ENCODE measurements around the gene P2RY1.

P2RY1 gene

GRCh38 chr3:152834776-152835600, at the start of gene P2RY1:
Gene P2RY1, plus strand, starts transcription at chr3:152835131. Its CDS starts 652 bp downstream, at chr3:152835783.
- Histone ChIP-seq H3K36me3 (ENCODE audit: control insufficient read depth, insufficient read depth, low read length) (0 out of 2 replicates have a peak, but pooled peaks cover 7% of the 10 kb centered on the region), H3K9ac (ENCODE audit: low read length) (peak within 1 kb of the TSS; percentile 92), H3K27ac (ENCODE audit: low read depth, low read length) (peak within 1 kb of the TSS; percentile 66), H3K9me3 (ENCODE audit: control insufficient read depth, insufficient read depth, low read depth, low read length) (no peaks in the 10 kb centered on the region), H3K27me3 (ENCODE audit: control insufficient read depth, insufficient read depth, low read length) (peaks cover 16% of the 10 kb centered on the region), H3K4me1 (ENCODE audit: control insufficient read depth, insufficient read depth, low read length) (peaks cover 14% of the 10 kb centered on the region; the same call in 1 of the 2 replicates), H3K4me3 (ENCODE audit: low read depth, low read length) (peak within 1 kb of the TSS; percentile 97)

- H3K9me3 ChIP-seq (ENCODE audit: control insufficient read depth, insufficient read depth, low read depth, low read length), result peaks cover 32% of the 10 kb centered on the region
- H3K4me1 ChIP-seq (ENCODE audit: control insufficient read depth, insufficient read depth, low read length), result no peaks in the 10 kb centered on the region
- H3K27ac ChIP-seq (ENCODE audit: low read depth, low read length), result no peak overlapping the region
- no peaks in the 10 kb centered on the region for H3K27me3 ChIP-seq (ENCODE audit: control insufficient read depth, insufficient read depth, low read length)
- no peak overlapping the region for H3K9ac ChIP-seq (ENCODE audit: low read length)
- H3K4me3 ChIP-seq (ENCODE audit: low read depth, low read length), result no peak overlapping the region
- H3K36me3 ChIP-seq (ENCODE audit: control insufficient read depth, insufficient read depth, low read length), result no peaks in the 10 kb centered on the region
Observed at GRCh38 chr3:152786977-152787681, 47.8 kb upstream of the P2RY1 start.

- Histone ChIP-seq H3K36me3 (ENCODE audit: control insufficient read depth, insufficient read depth, low read length) (no peaks in the 10 kb centered on the region), H3K4me1 (ENCODE audit: control insufficient read depth, insufficient read depth, low read length) (no peaks in the 10 kb centered on the region), H3K27me3 (ENCODE audit: control insufficient read depth, insufficient read depth, low read length) (no peaks in the 10 kb centered on the region), H3K4me3 (ENCODE audit: low read depth, low read length) (no peak overlapping the region), H3K9me3 (ENCODE audit: control insufficient read depth, insufficient read depth, low read depth, low read length) (peaks cover 20% of the 10 kb centered on the region), H3K9ac (ENCODE audit: low read length) (no peak overlapping the region), H3K27ac (ENCODE audit: low read depth, low read length) (no peak overlapping the region)
Observed at GRCh38 chr3:152790651-152791387, 44.1 kb upstream of the P2RY1 start.

GRCh38 chr3:152793969-152794368, 41.0 kb upstream of the P2RY1 start:
- Histone ChIP-seq H3K9me3 (ENCODE audit: control insufficient read depth, insufficient read depth, low read depth, low read length) (0 out of 2 replicates have a peak, but pooled peaks cover 6% of the 10 kb centered on the region), H3K27ac (ENCODE audit: low read depth, low read length) (no peak overlapping the region), H3K36me3 (ENCODE audit: control insufficient read depth, insufficient read depth, low read length) (no peaks in the 10 kb centered on the region), H3K9ac (ENCODE audit: low read length) (no peak overlapping the region), H3K4me3 (ENCODE audit: low read depth, low read length) (no peak overlapping the region), H3K4me1 (ENCODE audit: control insufficient read depth, insufficient read depth, low read length) (no peaks in the 10 kb centered on the region), H3K27me3 (ENCODE audit: control insufficient read depth, insufficient read depth, low read length) (no peaks in the 10 kb centered on the region)

- H3K9ac ChIP-seq (ENCODE audit: low read length), result no peak overlapping the region
- no peaks in the 10 kb centered on the region for H3K36me3 ChIP-seq (ENCODE audit: control insufficient read depth, insufficient read depth, low read length)
- no peak overlapping the region for H3K27ac ChIP-seq (ENCODE audit: low read depth, low read length)
- H3K9me3 ChIP-seq (ENCODE audit: control insufficient read depth, insufficient read depth, low read depth, low read length), result no peaks in the 10 kb centered on the region
- no peaks in the 10 kb centered on the region for H3K4me1 ChIP-seq (ENCODE audit: control insufficient read depth, insufficient read depth, low read length)
- H3K27me3 ChIP-seq (ENCODE audit: control insufficient read depth, insufficient read depth, low read length), result no peaks in the 10 kb centered on the region
- no peak overlapping the region for H3K4me3 ChIP-seq (ENCODE audit: low read depth, low read length)
Observed at GRCh38 chr3:152797751-152798432, 37.0 kb upstream of the P2RY1 start.

- no peaks in the 10 kb centered on the region for H3K9me3 ChIP-seq (ENCODE audit: control insufficient read depth, insufficient read depth, low read depth, low read length)
- no peak overlapping the region for H3K9ac ChIP-seq (ENCODE audit: low read length)
- no peaks in the 10 kb centered on the region for H3K36me3 ChIP-seq (ENCODE audit: control insufficient read depth, insufficient read depth, low read length)
- H3K27me3 ChIP-seq (ENCODE audit: control insufficient read depth, insufficient read depth, low read length), result no peaks in the 10 kb centered on the region
- H3K4me1 ChIP-seq (ENCODE audit: control insufficient read depth, insufficient read depth, low read length), result peaks cover 3% of the 10 kb centered on the region; the same call in 1 of the 2 replicates
- no peak overlapping the region for H3K4me3 ChIP-seq (ENCODE audit: low read depth, low read length)
- H3K27ac ChIP-seq (ENCODE audit: low read depth, low read length), result no peak overlapping the region
Observed at GRCh38 chr3:152811974-152812760, 22.8 kb upstream of the P2RY1 start.

- Histone ChIP-seq H3K4me1 (ENCODE audit: control insufficient read depth, insufficient read depth, low read length) (peaks cover 3% of the 10 kb centered on the region; the same call in 1 of the 2 replicates), H3K27me3 (ENCODE audit: control insufficient read depth, insufficient read depth, low read length) (no peaks in the 10 kb centered on the region), H3K36me3 (ENCODE audit: control insufficient read depth, insufficient read depth, low read length) (no peaks in the 10 kb centered on the region), H3K4me3 (ENCODE audit: low read depth, low read length) (no peak overlapping the region), H3K27ac (ENCODE audit: low read depth, low read length) (no peak overlapping the region), H3K9ac (ENCODE audit: low read length) (no peak overlapping the region), H3K9me3 (ENCODE audit: control insufficient read depth, insufficient read depth, low read depth, low read length) (no peaks in the 10 kb centered on the region)
Observed at GRCh38 chr3:152817400-152817799, 17.5 kb upstream of the P2RY1 start.

- H3K27ac ChIP-seq (ENCODE audit: low read depth, low read length), result no peak overlapping the region
- no peaks in the 10 kb centered on the region for H3K9me3 ChIP-seq (ENCODE audit: control insufficient read depth, insufficient read depth, low read depth, low read length)
- H3K27me3 ChIP-seq (ENCODE audit: control insufficient read depth, insufficient read depth, low read length), result no peaks in the 10 kb centered on the region
- H3K4me1 ChIP-seq (ENCODE audit: control insufficient read depth, insufficient read depth, low read length), result peaks cover 3% of the 10 kb centered on the region; the same call in 1 of the 2 replicates
- no peaks in the 10 kb centered on the region for H3K36me3 ChIP-seq (ENCODE audit: control insufficient read depth, insufficient read depth, low read length)
- no peak overlapping the region for H3K9ac ChIP-seq (ENCODE audit: low read length)
- no peak overlapping the region for H3K4me3 ChIP-seq (ENCODE audit: low read depth, low read length)
Observed at GRCh38 chr3:152818027-152818426, 16.9 kb upstream of the P2RY1 start.

- Histone ChIP-seq H3K9me3 (ENCODE audit: control insufficient read depth, insufficient read depth, low read depth, low read length) (no peaks in the 10 kb centered on the region), H3K27me3 (ENCODE audit: control insufficient read depth, insufficient read depth, low read length) (no peaks in the 10 kb centered on the region), H3K4me1 (ENCODE audit: control insufficient read depth, insufficient read depth, low read length) (peaks cover 6% of the 10 kb centered on the region; the same call in 1 of the 2 replicates), H3K4me3 (ENCODE audit: low read depth, low read length) (no peak overlapping the region), H3K9ac (ENCODE audit: low read length) (no peak overlapping the region), H3K27ac (ENCODE audit: low read depth, low read length) (no peak overlapping the region), H3K36me3 (ENCODE audit: control insufficient read depth, insufficient read depth, low read length) (no peaks in the 10 kb centered on the region)
Observed at GRCh38 chr3:152823173-152823572, 11.8 kb upstream of the P2RY1 start.

GRCh38 chr3:152823781-152824180, 11.2 kb upstream of the P2RY1 start:
- no peak overlapping the region for H3K9ac ChIP-seq (ENCODE audit: low read length)
- peaks cover 6% of the 10 kb centered on the region; the same call in 1 of the 2 replicates for H3K4me1 ChIP-seq (ENCODE audit: control insufficient read depth, insufficient read depth, low read length)

More at GRCh38 chr3:152823781-152824180, 11.2 kb upstream of the P2RY1 start:
- Histone ChIP-seq H3K27me3 (ENCODE audit: control insufficient read depth, insufficient read depth, low read length) (no peaks in the 10 kb centered on the region), H3K9me3 (ENCODE audit: control insufficient read depth, insufficient read depth, low read depth, low read length) (no peaks in the 10 kb centered on the region), H3K4me3 (ENCODE audit: low read depth, low read length) (no peak overlapping the region), H3K27ac (ENCODE audit: low read depth, low read length) (no peak overlapping the region), H3K36me3 (ENCODE audit: control insufficient read depth, insufficient read depth, low read length) (no peaks in the 10 kb centered on the region)

Data from HUES6 (cell line).